ENCODE data around the gene MARCHF2. TPM values are rescaled to one million over a fixed set of nuclear protein-coding genes. Genes with fewer than 3 reads are reported as not detected.

MARCHF2 gene
- total RNA-seq, 1 experiment from 2014 or later = 20.2 TPM

DNA sequence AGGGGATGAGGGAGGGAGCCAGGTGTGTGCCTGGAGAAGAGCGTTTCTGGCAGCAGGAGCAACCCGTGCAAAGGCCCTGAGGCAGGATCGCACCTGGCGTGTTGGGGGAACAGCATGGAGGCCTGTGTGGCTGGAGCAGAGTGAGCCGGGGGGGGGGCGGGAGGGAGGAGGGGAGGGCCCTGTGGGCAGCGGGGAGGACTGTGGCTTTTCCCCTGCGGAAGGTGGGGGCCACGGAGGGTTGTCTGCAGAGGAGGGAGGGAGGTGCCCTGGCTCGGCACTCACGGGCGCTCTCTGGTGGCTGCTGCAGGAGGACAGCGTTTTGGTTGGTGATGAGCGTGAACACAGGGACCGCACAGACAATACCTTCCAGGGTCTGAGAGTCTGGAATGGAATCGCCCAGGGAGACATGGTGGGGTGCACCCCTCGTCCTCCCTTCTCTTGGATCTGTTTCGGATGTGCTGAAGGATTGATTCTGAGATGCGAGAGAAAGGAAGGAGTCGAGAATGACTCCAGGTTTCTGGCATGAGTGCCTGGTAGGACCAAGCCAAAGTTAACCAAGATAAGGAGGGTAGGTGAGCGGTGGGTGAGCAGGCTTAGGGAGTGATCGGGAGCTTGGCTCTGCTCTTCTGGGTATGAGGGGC lies 16.4 kb upstream of the MARCHF2 start:
- peak; percentile 90 for ATAC-seq
- Mint-ChIP-seq H3K4me3 (no peak overlapping the region), H3K27ac (peak overlapping the region; percentile 90), H3K27me3 (ENCODE audit: low read depth) (no peaks in the 10 kb centered on the region), H3K36me3 (peaks cover 4% of the 10 kb centered on the region), H3K4me1 (peaks cover 12% of the 10 kb centered on the region), H3K9me3 (no peaks in the 10 kb centered on the region)
- peak; percentile 85 for DNase-seq (ENCODE audit: low spot score)
- ChIA-PET CTCF (interaction anchor here (1.0 to 2.7 kb wide), 6 partner anchors 42 to 62 kb away, joined by 3 to 46 read pairs (median 4); partner anchors contain the start of gene KANK3), POLR2A (no interaction called here)
- no peak for TF ChIP-seq SP1 (CRISPR knock-in tag; conservative IDR thresholded peaks at IDR 0.05)
- no peak for TF ChIP-seq RORB (CRISPR knock-in tag; IDR thresholded peaks at IDR 0.05)
- no peak for TF ChIP-seq OVOL2 (CRISPR knock-in tag; IDR thresholded peaks at IDR 0.05; ENCODE audit: borderline replicate concordance)
- TF ChIP-seq GTF2I (CRISPR knock-in tag; conservative IDR thresholded peaks at IDR 0.05) = peak; percentile 67
- TF ChIP-seq, protein P1, sequence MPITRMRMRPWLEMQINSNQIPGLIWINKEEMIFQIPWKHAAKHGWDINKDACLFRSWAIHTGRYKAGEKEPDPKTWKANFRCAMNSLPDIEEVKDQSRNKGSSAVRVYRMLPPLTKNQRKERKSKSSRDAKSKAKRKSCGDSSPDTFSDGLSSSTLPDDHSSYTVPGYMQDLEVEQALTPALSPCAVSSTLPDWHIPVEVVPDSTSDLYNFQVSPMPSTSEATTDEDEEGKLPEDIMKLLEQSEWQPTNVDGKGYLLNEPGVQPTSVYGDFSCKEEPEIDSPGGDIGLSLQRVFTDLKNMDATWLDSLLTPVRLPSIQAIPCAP (CRISPR knock-in tag; IDR thresholded peaks at IDR 0.05) = no peak
- peak; percentile 26; the same call in 1 of the 2 replicates for TF ChIP-seq CTCF (IDR thresholded peaks at IDR 0.05)

- H3K27me3 Mint-ChIP-seq (ENCODE audit: low read depth) = no peaks in the 10 kb centered on the region
- ATAC-seq = no peak
Observed at GRCh38 chr19:8397271-8397670, 15.8 kb upstream of the MARCHF2 start.

GRCh38 chr19:8397746-8398310 lies 15.3 kb upstream of the MARCHF2 start:
- ChIA-PET CTCF (interaction anchor here (0.6 to 2.7 kb wide), 6 partner anchors 8 to 63 kb away, joined by 3 to 46 read pairs (median 4); partner anchors contain the start of gene KANK3), POLR2A (interaction anchor here (0.6 kb wide), 1 partner anchor 23 kb away, joined by 3 read pairs; no protein-coding TSS in a partner anchor)
- no peak for DNase-seq (ENCODE audit: low spot score)
- H3K4me3 Mint-ChIP-seq = no peak overlapping the region
- TF ChIP-seq ERG (CRISPR knock-in tag; IDR thresholded peaks at IDR 0.05) (no peak), ZNF317 (CRISPR knock-in tag; IDR thresholded peaks at IDR 0.05; ENCODE audit: borderline replicate concordance, low read depth) (no peak), MXD4 (CRISPR knock-in tag; IDR thresholded peaks at IDR 0.05; ENCODE audit: borderline replicate concordance) (no peak), CDX4 (CRISPR knock-in tag; IDR thresholded peaks at IDR 0.05; ENCODE audit: borderline replicate concordance) (no peak), RORB (CRISPR knock-in tag; IDR thresholded peaks at IDR 0.05) (no peak), CBFB (CRISPR knock-in tag; IDR thresholded peaks at IDR 0.05; ENCODE audit: low read depth) (no peak), ZNF423 (CRISPR knock-in tag; IDR thresholded peaks at IDR 0.05) (no peak), TP53 (CRISPR knock-in tag; IDR thresholded peaks at IDR 0.05) (no peak), OVOL2 (CRISPR knock-in tag; IDR thresholded peaks at IDR 0.05; ENCODE audit: borderline replicate concordance) (no peak), ZNF416 (CRISPR knock-in tag; IDR thresholded peaks at IDR 0.05) (no peak)
- TF ChIP-seq, protein P2, sequence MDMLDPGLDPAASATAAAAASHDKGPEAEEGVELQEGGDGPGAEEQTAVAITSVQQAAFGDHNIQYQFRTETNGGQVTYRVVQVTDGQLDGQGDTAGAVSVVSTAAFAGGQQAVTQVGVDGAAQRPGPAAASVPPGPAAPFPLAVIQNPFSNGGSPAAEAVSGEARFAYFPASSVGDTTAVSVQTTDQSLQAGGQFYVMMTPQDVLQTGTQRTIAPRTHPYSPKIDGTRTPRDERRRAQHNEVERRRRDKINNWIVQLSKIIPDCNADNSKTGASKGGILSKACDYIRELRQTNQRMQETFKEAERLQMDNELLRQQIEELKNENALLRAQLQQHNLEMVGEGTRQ (CRISPR knock-in tag; IDR thresholded peaks at IDR 0.05) = no peak
- no peak for ATAC-seq
- H3K36me3 Mint-ChIP-seq = peaks cover 11% of the 10 kb centered on the region
- no peak overlapping the region for H3K27ac Mint-ChIP-seq
- peaks cover 10% of the 10 kb centered on the region for H3K4me1 Mint-ChIP-seq
- no peaks in the 10 kb centered on the region for H3K9me3 Mint-ChIP-seq
- no peaks in the 10 kb centered on the region for H3K27me3 Mint-ChIP-seq (ENCODE audit: low read depth)

More at GRCh38 chr19:8397271-8397670, 15.8 kb upstream of the MARCHF2 start:
- Mint-ChIP-seq H3K36me3 (peaks cover 8% of the 10 kb centered on the region), H3K4me1 (peaks cover 10% of the 10 kb centered on the region), H3K4me3 (no peak overlapping the region), H3K27ac (peak overlapping the region; percentile 90), H3K9me3 (no peaks in the 10 kb centered on the region)
- POLR2A ChIA-PET = no interaction called here
- no peak for DNase-seq (ENCODE audit: low spot score)
- CTCF ChIA-PET = interaction anchor here (0.6 to 2.7 kb wide), 6 partner anchors 9 to 62 kb away, joined by 3 to 46 read pairs (median 4); partner anchors contain the start of gene KANK3
- TF ChIP-seq RORB (CRISPR knock-in tag; IDR thresholded peaks at IDR 0.05) (no peak), TEAD1 (CRISPR knock-in tag; IDR thresholded peaks at IDR 0.05) (no peak), MYBL2 (CRISPR knock-in tag; IDR thresholded peaks at IDR 0.05) (no peak)

Data from WTC11 (cell line).